Measurements from ENCODE around the gene SP7.

Gene SP7

DNA sequence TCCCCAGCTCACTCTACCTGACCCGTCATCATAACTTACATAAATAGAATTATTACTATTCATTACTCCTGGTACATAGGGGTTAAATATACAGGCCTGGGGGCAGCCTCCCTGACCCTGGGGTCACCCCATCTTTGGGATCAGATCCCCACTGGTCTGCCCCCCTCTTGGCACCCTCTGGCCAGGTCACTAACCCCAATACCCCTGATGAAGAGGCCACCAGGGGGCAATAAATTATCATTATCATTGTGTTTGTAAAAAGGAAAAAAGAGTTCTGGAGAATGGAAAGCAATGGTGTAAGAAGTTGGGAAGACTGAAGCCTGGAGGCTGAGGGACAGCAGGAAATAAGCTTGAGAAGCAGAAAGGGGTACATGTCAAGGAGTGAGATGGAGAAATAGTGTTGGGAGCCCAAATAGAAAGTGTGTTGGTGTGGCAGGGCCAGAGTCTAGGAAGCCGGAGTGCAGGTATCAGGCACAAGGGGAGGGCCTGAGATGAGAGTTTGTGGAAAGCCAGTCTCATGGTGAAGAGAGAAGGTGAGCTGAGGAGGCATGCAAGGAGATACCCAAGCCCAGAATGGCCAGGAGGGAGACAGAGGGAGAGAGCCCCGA, 8.6 kb downstream of the SP7 start:
- H3K36me3 ChIP-seq (ENCODE audit: control insufficient read depth in 1 of 2, insufficient read depth in 2 of 2, low read depth in 1 of 2, low read length in 2 of 2), result no peaks in the 10 kb centered on the region
- H3K27ac ChIP-seq (ENCODE audit: low read length, poor library complexity, severe bottlenecking), result no peak overlapping the region
- no peak overlapping the region for H2BK5ac ChIP-seq (ENCODE audit: low read depth, low read length, poor library complexity, severe bottlenecking)
- peaks cover 30% of the 10 kb centered on the region in 2 experiments for H3K27me3 ChIP-seq (ENCODE audit: control insufficient read depth in 1 of 2, insufficient read depth in 1 of 2, low read length in 2 of 2)
- H2BK15ac ChIP-seq (ENCODE audit: low read depth, poor library complexity, severe bottlenecking), result no peak overlapping the region
- 76% methylated on average over 3 of the region's 3 CpGs for WGBS
- H4K8ac ChIP-seq (ENCODE audit: low read length), result peak overlapping the region; percentile 24
- H4K91ac ChIP-seq (ENCODE audit: low read length), result no peak overlapping the region
- no peak overlapping the region for H3K23ac ChIP-seq (ENCODE audit: low read length in 2 of 2)
- no peak overlapping the region for H3K4me3 ChIP-seq (ENCODE audit: insufficient read depth in 1 of 2, low read depth in 1 of 2, low read length in 2 of 2)
- no peak for DNase-seq
- H3K4me1 ChIP-seq (ENCODE audit: control insufficient read depth, insufficient read depth, low read depth, low read length), result peaks cover 15% of the 10 kb centered on the region
- no peak overlapping the region for H3K18ac ChIP-seq (ENCODE audit: low read depth in 1 of 2, low read length in 2 of 2)
- no peak overlapping the region for H3K4me2 ChIP-seq (ENCODE audit: low read length, poor library complexity, severe bottlenecking)
- no peaks in the 10 kb centered on the region for H3K9me3 ChIP-seq (ENCODE audit: control insufficient read depth, low read length)
- no peak overlapping the region for H3K14ac ChIP-seq (ENCODE audit: low read length in 2 of 2)
- H3K4ac ChIP-seq (ENCODE audit: low read depth in 1 of 2, low read length in 2 of 2), result no peak overlapping the region
- no peak overlapping the region for H2AK5ac ChIP-seq (ENCODE audit: low read length, severe bottlenecking)
- H3K9ac ChIP-seq (ENCODE audit: low read length), result no peak overlapping the region
- no peak overlapping the region for H2BK120ac ChIP-seq (ENCODE audit: low read depth, low read length)
- H2AFZ ChIP-seq (ENCODE audit: low read depth, low read length), result no peak overlapping the region
- H3K79me1 ChIP-seq (replicated peaks; ENCODE audit: low read length, poor library complexity, severe bottlenecking), result no peaks in the 10 kb centered on the region
- no peak overlapping the region for H2BK12ac ChIP-seq (ENCODE audit: low read length in 2 of 2)

DNA sequence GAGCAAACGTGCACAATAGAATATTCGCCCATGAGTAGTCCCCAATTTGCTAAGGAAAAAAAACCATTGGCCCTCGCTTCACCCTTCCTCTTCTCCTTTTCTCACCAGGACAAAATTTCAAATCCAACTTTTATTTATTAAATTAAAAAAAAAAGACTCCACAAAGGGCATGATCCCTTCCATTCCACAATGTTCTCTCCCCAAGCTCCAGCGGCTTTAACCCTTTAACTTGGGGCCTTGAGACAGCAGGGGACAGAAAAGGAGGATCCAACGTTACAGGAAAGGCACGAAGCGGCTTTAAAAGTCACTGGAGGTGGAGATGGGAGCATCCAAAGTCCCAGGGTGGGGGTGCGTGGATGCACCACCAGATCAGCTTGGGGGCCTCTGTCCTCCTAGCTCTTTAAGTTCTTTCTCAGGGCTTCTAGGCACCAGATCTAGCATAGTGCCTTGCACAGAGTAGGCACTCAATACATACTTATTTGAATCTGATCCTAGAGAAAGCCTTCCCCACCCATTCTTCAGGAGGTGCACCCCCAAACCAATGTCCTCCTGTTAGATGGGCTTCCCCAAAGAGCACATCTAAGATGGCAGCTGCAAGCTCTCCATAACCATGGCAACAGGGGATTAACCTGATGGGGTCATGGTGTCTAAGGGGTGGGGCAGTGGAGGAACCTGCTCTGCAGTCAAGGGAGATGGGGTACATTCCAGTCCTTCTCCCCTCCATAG, 9.5 kb downstream of the SP7 start:
- no peak overlapping the region for H3K14ac ChIP-seq (ENCODE audit: low read length in 2 of 2)
- H3K27me3 ChIP-seq (ENCODE audit: control insufficient read depth in 1 of 2, insufficient read depth in 1 of 2, low read length in 2 of 2), result peaks cover 22 to 25% of the 10 kb centered on the region in 2 experiments
- no peak for DNase-seq
- no peak overlapping the region for H2BK120ac ChIP-seq (ENCODE audit: low read depth, low read length)
- no peak overlapping the region for H2AK5ac ChIP-seq (ENCODE audit: low read length, severe bottlenecking)
- no peaks in the 10 kb centered on the region for H3K79me1 ChIP-seq (replicated peaks; ENCODE audit: low read length, poor library complexity, severe bottlenecking)
- no peak overlapping the region for H3K18ac ChIP-seq (ENCODE audit: low read depth in 1 of 2, low read length in 2 of 2)
- H4K8ac ChIP-seq (ENCODE audit: low read length), result no peak overlapping the region
- no peak overlapping the region for H3K9ac ChIP-seq (ENCODE audit: low read length)
- H2BK12ac ChIP-seq (ENCODE audit: low read length in 2 of 2), result no peak overlapping the region
- H3K36me3 ChIP-seq (ENCODE audit: control insufficient read depth in 1 of 2, insufficient read depth in 2 of 2, low read depth in 1 of 2, low read length in 2 of 2), result no peaks in the 10 kb centered on the region
- H3K4me1 ChIP-seq (ENCODE audit: control insufficient read depth, insufficient read depth, low read depth, low read length), result peaks cover 20% of the 10 kb centered on the region
- H3K4ac ChIP-seq (ENCODE audit: low read depth in 1 of 2, low read length in 2 of 2), result no peak overlapping the region
- 69% methylated on average over 8 of the region's 8 CpGs for WGBS
- H4K91ac ChIP-seq (ENCODE audit: low read length), result no peak overlapping the region
- no peak overlapping the region for H2AFZ ChIP-seq (ENCODE audit: low read depth, low read length)
- no peak overlapping the region for H2BK5ac ChIP-seq (ENCODE audit: low read depth, low read length, poor library complexity, severe bottlenecking)
- H3K23ac ChIP-seq (ENCODE audit: low read length in 2 of 2), result no peak overlapping the region
- H3K4me3 ChIP-seq (ENCODE audit: insufficient read depth in 1 of 2, low read depth in 1 of 2, low read length in 2 of 2), result no peak overlapping the region
- no peak overlapping the region for H3K27ac ChIP-seq (ENCODE audit: low read length, poor library complexity, severe bottlenecking)
- H2BK15ac ChIP-seq (ENCODE audit: low read depth, poor library complexity, severe bottlenecking), result no peak overlapping the region
- no peaks in the 10 kb centered on the region for H3K9me3 ChIP-seq (ENCODE audit: control insufficient read depth, low read length)
- H3K4me2 ChIP-seq (ENCODE audit: low read length, poor library complexity, severe bottlenecking), result no peak overlapping the region

GRCh38 chr12:53325511-53326061, 10.6 kb downstream of the SP7 start:
- Histone ChIP-seq H2AFZ (ENCODE audit: low read depth, low read length) (peak overlapping the region; percentile 56), H3K27me3 (ENCODE audit: control insufficient read depth in 1 of 2, insufficient read depth in 1 of 2, low read length in 2 of 2) (peaks cover 14 to 24% of the 10 kb centered on the region in 2 experiments), H3K23ac (ENCODE audit: low read length in 2 of 2) (peak overlapping the region in 1 of 2 experiments; percentile 73), H4K91ac (ENCODE audit: low read length) (no peak overlapping the region), H3K36me3 (ENCODE audit: control insufficient read depth in 1 of 2, insufficient read depth in 2 of 2, low read depth in 1 of 2, low read length in 2 of 2) (no peaks in the 10 kb centered on the region), H3K4me2 (ENCODE audit: low read length, poor library complexity, severe bottlenecking) (peak overlapping the region; percentile 85), H3K4me1 (ENCODE audit: control insufficient read depth, insufficient read depth, low read depth, low read length) (peaks cover 20% of the 10 kb centered on the region), H3K9ac (ENCODE audit: low read length) (peak overlapping the region; percentile 94), H2BK5ac (ENCODE audit: low read depth, low read length, poor library complexity, severe bottlenecking) (no peak overlapping the region), H3K79me1 (replicated peaks; ENCODE audit: low read length, poor library complexity, severe bottlenecking) (peaks cover 3% of the 10 kb centered on the region), H3K4ac (ENCODE audit: low read depth in 1 of 2, low read length in 2 of 2) (peak overlapping the region; percentile 36 to 79), H3K14ac (ENCODE audit: low read length in 2 of 2) (peak overlapping the region in 1 of 2 experiments; percentile 75), H2BK12ac (ENCODE audit: low read length in 2 of 2) (peak overlapping the region in 1 of 2 experiments; percentile 40), H2BK120ac (ENCODE audit: low read depth, low read length) (peak overlapping the region; percentile 80), H3K27ac (ENCODE audit: low read length, poor library complexity, severe bottlenecking) (no peak overlapping the region), H4K8ac (ENCODE audit: low read length) (peak overlapping the region; percentile 84), H2BK15ac (ENCODE audit: low read depth, poor library complexity, severe bottlenecking) (peak overlapping the region; percentile 19), H3K9me3 (ENCODE audit: control insufficient read depth, low read length) (no peaks in the 10 kb centered on the region), H3K18ac (ENCODE audit: low read depth in 1 of 2, low read length in 2 of 2) (peak overlapping the region; percentile 81), H3K4me3 (ENCODE audit: insufficient read depth in 1 of 2, low read depth in 1 of 2, low read length in 2 of 2) (peak overlapping the region; percentile 55 to 79), H2AK5ac (ENCODE audit: low read length, severe bottlenecking) (no peak overlapping the region)
- peak; percentile 24 for DNase-seq
- WGBS, result 2% methylated on average over 47 of the region's 50 CpGs

Measured in mesenchymal stem cell (in vitro differentiated cells and primary cell).